GM20431 (cell line): ENCODE measurements around the gene SLC4A8.
"Not testable (repeated sequence)": the region's sequence is repeated elsewhere in the genome, so short reads cannot be mapped to it uniquely, and the experiment has no call there.

ENCODE experiments used
- in situ Hi-C: fragments of 300-500 bp; cut with MseI, MboI; formaldehyde crosslinking; loops from one replicate; pipeline ENCODE4 v1.15.0; 2020; ENCODE audit warnings: low sequenced_read_pairs; ENCODE audit not compliant: unreplicated experiment

The SLC4A8 gene

DNA sequence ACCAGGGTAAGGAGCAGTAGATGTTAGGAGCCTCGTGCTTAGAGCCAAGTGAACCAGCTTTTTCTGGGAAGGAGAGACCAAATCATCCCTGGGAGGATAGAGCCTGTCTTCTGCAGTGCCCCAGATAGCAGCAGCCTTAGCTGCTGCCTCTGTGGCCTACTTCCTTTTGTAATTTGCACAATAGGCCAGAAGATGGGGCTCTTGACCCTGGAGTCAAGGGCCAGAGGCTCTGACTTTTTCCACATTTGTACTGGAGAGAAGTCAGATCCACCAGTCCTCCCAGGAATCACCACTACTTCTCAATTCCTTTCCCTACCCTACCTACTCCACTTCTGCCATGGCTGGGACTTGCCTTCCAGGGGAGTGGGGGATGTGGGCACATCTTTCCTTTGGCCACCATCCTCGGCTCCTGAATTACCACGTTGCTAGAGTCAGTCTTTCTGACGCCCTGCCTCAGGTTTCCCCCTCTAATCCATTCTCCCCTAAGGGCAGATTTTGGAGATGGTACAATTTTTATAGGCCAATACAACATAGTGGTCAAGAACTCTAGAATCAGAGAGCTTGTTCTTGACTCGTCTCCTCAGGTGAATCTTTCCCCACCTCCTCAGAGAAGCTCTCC lies 3.3 kb upstream of the SLC4A8 start:
- in situ Hi-C loops: loop anchor here (10.0 kb wide), 1 partner anchor 103 kb away; no protein-coding TSS in a partner anchor

DNA sequence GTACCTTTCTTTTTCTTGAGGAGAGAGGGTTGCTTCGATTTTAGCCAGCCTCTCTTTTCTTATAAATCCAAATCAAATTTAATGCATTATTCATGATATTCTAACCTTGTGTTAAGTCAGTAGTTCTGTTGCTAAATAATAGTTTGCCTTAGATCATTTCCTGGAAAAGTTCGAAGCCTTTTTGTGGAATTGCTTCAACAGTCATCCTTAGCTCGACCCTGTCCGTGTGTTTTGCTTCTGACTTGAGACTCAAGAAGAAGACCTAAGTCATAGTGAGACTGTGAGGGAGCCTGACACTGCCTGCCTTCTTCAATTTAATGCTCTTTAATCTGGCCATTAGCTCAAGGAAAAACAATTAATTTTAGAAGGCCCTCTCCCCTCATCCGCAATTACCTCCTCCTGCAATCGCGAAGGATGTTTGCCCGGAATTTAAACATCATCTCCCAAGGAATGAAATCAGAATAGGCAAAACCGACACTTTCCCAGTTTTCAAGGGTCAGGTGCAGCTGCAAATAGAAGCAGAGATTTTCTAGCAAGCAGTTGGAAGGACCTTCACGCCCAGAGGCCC lies 453 bp upstream of the SLC4A8 start:
- in situ Hi-C loops: loop anchor here (10.0 kb wide), 1 partner anchor 101 kb away; no protein-coding TSS in a partner anchor

DNA sequence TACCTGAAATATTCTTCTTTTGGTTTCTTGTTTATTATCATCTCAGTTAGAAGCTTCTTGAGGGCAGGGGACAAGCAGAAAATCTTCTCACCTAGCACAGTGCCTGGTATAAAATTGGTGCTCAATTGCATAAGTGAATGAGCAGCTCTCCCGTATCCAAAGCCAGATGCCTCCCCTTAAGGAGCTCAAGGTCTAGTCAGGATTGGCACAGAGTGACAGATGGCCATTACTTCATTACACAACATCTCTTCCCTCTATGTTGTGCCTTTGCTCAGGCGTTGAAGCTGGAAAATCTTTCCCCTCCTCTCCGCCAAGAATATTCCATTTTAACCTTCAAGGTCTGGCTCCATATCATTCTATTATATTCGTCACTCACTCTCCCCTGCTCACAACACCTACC lies 3.6 kb downstream of the SLC4A8 start:
- in situ Hi-C loops: loop anchor here (10.0 kb wide), 1 partner anchor 97 kb away; no protein-coding TSS in a partner anchor

DNA sequence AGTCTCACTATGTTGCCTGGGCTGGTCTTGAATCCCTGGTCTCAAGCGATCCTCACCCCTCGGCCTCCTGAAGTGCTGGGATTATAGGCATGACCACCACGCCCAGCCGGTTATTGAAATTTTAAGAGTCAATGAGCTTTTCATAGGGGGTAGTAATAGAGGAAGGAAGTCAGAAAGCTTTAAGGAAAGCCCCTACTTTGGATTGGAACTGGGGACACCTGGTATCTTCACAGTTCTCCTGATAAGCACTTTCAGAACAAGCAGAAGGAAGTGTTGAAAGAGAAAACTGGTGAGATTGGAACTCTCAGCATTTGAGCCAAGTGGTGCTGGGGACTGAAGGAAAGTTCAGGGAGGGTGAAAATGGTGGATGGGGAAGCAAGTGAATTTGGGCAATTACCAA lies 5.1 kb downstream of the SLC4A8 start:
- in situ Hi-C loops: loop anchor here (10.0 kb wide), 1 partner anchor 95 kb away; no protein-coding TSS in a partner anchor

DNA sequence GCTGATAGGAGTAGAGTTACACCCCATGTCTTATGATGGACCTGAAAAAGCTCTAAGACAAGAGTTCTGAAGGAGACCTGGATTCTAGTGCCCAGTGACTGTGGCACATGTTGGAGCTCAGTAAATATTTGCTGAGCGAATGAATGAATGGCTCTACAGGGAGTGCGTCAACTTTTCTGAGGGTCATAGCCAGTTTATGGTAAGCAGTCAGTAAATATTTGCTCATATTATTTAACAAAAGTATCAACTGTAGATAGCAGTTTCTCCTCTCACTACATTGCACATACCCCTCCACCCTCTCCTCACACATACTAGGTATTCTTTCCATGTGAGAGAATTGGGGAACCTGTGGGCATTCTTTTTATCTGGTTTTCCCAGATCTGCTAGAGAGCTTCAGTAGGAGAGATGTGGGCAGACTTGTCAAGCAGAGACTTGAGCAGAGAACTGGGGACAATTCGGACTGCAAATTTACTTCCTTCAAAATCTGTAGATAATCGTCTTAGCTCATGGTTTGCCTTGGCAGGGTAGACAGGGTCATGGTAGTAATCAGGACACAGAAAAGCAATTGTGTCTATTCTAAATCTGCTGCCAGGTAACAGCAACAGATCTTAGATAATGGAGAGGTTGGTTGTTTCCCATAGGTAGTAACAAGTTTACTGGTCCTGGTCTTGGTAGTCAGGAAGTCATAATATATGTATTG lies 5.7 kb downstream of the SLC4A8 start:
- in situ Hi-C loops: no loop called here

DNA sequence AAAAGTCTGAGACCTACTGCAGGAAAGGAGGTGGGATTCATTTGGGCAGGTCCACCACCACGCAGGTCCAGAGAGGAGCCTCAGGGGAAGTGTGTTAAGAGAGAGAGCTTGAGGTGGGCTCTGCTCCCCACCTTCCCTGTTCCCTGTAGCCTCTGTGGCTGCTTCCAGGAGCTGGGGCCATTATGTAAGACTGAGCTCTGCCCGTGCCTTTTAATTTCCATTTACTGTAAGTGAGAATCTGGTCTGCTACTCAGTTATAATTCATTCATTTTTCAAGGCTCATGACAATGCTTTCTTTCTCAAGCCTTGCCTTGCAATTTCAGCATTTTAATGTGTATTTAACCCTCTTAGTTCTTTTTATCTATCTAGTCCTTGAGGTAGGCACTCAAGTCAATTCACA lies 8.3 kb downstream of the SLC4A8 start:
- in situ Hi-C loops: no loop called here

DNA sequence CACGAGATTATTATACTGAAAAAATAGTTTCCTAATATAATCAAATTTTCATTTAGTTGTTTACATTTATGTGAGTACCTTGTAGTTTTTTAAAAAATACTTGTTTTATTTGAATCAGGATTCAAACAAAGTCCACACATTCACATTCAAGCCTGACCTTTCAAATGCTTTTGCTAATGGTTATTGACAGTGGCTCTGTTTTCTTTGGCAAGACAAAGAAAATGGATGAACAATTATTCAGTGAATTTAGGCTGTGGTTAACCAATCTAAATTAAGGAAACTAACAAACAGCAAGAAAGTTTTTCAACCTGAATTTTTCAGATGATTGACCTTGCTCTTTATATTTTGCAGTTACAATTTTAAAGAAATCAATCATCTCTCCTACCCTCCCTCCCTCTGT lies 9.7 kb downstream of the SLC4A8 start:
- in situ Hi-C loops: no loop called here

DNA sequence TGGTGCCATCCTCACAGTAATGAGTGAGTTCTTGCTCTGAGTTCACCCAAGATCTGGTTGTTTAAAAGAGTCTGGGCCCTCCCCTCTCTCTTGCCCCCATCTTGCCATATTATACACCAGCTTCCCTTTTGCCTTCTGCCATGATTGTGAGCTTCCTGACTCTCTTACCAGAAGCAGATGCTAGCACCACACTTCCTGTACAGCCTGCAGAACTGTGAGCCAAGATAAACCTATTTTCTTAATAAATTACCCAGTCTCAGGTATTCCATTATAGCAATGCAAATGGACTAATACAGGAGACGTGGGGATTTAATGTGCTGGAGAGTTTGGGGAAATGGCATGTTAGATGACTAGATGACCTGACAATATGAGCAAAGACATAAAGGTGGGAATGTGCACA lies 12.8 kb downstream of the SLC4A8 start:
- in situ Hi-C loops: no loop called here

DNA sequence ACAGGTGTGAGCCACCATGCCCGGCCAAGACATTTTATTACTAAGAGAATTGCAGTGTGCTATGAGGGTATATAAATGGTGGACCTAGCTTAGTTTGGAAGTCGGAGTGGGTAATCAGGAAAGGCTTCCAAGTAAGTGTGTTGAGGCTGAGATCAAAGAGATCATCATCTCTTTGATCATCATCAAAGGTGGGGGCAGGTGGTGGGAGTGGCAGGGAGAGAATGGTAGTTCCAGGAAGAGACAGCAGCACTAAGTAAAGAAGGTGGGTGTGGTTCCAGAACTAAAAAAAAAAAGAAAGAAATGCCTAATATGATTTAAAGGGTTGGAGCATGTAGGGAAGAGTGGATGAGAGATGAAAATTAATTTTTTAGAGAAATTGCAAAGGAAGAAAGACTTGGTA lies 14.7 kb downstream of the SLC4A8 start:
- in situ Hi-C loops: no loop called here

DNA sequence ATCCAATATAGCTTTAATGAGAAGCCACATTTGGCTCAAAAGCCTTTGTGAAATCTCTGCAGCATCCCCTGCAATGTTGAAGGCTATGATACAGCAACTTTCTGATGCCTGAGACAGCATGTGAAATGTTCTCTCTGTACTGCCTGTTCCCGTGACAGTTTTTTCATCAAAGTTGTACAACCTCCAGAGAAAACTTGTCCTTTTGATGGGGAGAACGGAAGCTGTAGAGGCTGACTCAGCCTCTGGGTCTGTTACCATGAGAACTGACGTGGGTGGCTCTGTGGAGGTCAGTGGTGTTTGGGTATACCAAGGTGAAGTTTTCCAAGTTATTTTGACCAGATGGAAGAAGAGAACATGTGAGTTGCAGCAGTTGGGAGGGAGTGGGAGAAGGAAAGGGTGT lies 17.0 kb downstream of the SLC4A8 start:
- in situ Hi-C loops: no loop called here

DNA sequence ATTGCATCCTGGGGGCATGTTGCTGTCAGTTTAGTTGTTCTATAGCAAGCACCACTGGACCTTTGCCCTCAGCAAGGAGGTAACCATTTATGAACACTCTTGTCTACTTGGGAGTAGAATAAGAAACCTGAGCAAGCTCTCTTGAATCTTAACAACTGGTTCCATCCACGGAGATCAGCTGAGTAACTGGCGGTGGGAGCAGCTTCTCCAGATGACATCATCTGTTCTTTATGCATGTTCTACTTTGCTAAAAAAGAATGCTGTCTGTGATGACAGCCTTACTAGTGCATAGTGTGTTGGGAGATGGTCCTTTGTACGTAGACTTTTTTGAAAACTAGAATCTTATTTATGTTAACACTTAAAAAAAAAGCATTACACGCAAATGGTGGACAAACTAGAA lies 17.7 kb downstream of the SLC4A8 start:
- in situ Hi-C loops: no loop called here

DNA sequence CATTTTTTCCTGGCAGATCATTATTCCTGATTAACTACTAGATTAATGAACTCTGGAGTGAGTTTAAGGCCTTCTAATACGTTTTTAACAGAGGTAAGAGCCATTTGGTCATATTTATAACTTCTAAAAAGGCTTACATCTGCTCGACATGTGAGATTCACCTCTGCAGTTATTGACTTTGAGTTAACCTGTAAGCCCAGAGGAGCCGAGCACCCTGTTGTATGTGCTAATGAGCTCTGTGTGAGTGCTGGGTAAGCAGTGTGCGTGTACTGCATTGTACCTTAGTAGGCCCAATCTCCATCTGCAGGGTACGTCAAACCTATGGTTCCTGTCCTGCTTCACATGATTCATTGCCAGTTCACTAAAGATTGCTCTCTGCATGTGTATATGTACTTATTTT lies 18.9 kb downstream of the SLC4A8 start:
- in situ Hi-C loops: no loop called here

DNA sequence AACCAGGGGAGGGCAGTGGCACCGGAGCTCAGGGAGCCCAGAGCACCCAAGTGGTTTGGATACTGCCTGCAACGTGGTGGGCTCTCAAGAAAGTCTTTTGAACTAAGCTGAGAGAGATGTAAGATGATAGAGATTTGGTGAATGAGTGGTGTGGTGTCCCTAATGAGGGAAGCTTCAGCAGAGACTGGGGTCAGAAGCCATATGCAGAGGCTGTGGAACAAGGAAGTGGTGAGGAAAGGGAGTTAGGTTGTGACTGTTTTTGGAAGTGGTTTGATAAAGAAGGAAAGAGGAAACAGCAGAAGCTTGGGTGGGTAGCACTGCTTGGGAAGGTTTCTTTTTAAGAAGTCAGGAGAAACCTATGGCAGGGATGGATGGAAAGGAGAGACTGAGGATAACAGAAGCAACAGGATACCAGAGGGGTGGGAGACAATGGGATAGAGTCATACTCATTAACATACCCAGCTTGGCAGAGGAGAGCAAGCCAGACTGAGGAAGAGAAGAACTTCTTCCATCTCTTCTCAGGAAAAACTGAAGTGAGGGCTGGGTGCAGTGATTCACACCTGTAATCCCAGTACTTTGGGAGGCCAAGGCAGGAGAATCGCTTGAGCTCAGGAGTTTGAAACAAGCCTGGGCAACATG lies 24.1 kb downstream of the SLC4A8 start:
- in situ Hi-C loops: no loop called here

DNA sequence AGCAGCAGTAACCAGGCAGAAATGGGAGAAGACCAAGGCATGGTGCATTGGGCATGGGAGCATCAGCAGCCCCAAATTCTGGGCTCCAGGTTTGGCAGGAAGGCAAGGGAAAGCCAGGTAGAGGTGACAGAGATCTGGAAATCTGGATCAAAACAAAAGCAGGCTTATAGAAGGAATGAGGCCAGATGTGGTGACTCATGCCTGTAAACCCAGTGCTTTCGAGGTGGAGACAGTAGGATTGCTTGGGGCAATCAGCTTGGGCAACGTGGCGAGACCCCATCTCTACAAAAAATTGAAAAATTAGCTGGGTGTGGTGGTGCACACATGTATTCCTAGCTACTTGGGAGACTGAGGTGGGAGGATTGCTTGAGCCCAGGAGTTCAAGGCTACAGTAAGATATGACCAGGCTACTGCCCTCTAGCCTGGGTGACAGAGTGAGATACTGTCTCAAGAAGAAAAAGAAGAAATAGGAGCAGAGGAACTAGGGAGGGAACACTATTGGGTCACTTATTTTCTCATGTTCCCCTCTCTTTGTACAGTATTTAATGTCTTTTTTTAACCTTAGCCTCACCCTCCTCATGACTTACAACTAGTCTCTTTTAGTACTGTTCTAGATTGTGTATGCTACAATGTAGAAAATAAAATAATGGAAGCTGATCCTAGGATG lies 25.1 kb downstream of the SLC4A8 start:
- in situ Hi-C loops: no loop called here

DNA sequence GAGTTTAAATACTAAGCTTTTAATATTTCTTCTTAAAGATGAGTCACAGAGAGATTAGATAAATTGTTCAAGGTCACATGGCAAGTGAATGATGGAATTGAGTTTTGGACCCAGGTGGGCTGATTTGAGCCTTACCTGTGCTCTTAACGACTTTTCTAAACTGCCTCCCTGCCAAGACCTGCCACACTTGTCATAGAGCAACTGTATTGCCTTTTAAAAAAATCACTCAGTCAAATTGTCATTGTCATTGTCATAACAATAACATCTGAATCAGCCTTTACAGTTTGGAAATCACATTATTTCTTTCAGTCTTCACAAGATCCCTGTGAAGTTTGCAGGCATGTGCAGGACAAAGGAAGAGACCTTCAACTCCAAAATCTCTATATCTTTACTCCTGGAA lies 25.7 kb downstream of the SLC4A8 start:
- in situ Hi-C loops: no loop called here

DNA sequence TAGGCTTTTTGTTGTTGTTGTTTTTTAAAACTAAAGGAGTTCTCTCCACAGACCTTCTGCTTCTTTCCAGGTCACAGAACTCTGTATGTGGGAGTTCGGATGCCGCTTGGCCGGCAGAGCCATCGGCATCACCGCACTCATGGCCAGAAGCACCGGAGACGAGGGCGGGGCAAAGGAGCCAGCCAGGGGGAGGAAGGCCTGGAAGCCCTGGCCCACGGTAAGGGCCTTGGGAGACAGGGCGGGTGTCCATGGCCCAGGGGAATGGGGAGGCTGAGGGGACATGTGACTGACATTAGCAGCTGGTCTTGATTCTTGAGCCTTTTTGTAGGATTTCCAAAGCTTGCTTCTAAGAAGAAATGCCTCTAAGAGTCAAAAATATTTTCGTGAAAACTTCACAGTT lies 26.2 kb downstream of the SLC4A8 start:
- in situ Hi-C loops: no loop called here

DNA sequence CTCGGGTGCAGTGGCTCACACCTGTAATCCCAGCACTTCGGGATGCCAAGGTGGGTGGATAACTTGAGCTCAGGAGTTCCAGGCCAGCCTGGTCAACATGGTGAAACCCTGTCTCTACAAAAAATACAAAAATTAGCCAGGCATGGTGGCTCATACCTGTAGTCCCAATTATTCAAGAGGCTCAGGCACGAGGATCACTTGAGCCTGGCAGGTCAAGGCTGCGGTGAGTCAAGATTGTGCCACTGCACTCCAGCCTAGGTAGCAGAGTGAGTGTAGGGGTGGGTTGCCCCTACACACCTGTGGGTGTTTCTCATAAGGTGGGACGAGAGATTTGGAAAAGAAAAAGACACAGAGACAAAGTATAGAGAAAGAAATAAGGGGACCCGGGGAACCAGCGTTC lies 29.4 kb downstream of the SLC4A8 start:
- in situ Hi-C loops: not testable (repeated sequence)

DNA sequence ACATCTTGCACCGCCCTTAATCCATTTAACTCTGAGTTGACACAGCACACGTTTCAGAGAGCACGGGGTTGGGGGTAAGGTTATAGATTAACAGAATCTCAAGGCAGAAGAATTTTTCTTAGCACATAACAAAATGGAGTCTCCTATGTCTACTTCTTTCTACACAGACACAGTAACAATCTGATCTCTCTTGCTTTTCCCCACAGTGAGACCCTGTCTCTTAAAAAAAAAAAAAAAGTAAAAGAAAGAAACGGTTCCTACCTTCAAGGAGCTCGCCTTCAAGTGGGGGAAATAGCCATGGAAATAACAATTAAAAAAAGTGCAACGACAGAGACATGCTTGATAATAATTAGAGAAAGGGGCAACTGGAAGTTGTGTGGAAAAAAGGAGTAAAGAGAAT lies 30.4 kb downstream of the SLC4A8 start:
- in situ Hi-C loops: not testable (repeated sequence)

DNA sequence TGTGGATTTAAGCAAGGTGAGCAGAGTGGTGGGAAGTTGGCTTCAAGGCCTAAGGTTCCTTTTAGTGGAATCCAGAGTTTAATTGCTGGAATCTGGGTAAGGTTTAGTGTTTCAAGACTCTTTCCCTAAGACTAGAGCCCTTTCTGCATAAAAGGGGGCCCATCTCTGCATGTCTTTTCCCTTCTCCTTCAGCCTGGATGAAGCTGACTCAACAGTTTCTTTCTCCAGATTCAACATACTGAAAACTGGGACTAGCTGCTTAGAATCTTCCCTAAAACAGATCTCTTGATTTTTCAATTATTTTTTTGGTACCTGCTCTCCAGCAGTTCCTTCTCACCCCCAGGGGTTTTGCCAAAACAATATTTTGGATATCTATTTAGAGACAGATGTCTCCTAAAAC lies 34.0 kb downstream of the SLC4A8 start:
- in situ Hi-C loops: no loop called here

DNA sequence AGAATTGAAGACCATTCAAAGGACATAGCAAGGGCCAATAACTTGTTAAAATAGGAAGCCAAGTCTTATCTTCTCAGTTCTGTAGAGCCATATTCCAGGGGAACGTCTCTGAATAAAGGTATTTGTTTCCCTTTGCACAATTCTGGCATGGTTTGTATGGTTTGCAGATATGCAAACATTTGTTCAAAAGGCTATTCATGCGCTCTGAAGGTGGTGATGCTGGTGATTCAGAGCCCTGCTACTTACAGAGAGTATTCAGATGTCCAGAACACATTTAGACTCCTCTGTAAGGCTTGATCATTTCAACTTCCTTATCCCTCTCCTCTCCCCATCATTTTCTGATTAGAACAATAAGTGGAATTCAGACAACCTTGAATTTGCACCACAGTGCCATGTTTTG lies 35.9 kb downstream of the SLC4A8 start:
- in situ Hi-C loops: no loop called here

DNA sequence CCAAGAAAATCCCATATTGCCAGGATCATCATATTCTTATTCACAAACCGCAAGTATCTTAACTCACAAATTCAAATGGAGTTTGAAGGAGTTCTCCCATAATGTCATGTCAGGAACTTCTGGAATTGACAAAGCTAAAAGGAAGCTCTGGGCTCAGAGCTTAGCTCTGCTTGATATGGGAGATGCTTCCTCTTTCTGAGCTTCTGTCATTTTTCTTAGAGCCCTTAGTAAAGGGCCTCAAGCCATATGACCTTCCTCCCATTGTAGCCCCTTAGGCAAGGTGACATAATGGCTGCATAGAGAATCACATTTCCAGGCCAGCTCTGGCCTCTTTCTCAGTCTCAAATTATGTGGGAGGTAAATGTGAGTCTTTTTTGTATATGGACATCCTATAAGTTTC lies 40.9 kb downstream of the SLC4A8 start:
- in situ Hi-C loops: no loop called here
